Activated CD4-positive, CD25-positive, alpha-beta regulatory T cell treated with anti-CD3 and anti-CD28 coated beads, Interleukin-2, amount 50 U/mL, for 24 hours (primary cell): ENCODE results near the gene LIN9.
A peak's percentile ranks its signal among the peaks of the same experiment; 100 is the strongest.
"Not testable (repeated sequence)": the region's sequence is repeated elsewhere in the genome, so short reads cannot be mapped to it uniquely, and the experiment has no call there.

ENCODE experiments used
- ATAC-seq, 2 donors: fragments of 150-1000 bp; cut with Tn5 transposase; one replicate each; pipeline ENCODE4 v1.10.0; 2021; ENCODE audit warnings: mild to moderate bottlenecking in 1 of 2, moderate library complexity in 1 of 2

Gene LIN9, protein sequence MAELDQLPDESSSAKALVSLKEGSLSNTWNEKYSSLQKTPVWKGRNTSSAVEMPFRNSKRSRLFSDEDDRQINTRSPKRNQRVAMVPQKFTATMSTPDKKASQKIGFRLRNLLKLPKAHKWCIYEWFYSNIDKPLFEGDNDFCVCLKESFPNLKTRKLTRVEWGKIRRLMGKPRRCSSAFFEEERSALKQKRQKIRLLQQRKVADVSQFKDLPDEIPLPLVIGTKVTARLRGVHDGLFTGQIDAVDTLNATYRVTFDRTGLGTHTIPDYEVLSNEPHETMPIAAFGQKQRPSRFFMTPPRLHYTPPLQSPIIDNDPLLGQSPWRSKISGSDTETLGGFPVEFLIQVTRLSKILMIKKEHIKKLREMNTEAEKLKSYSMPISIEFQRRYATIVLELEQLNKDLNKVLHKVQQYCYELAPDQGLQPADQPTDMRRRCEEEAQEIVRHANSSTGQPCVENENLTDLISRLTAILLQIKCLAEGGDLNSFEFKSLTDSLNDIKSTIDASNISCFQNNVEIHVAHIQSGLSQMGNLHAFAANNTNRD

DNA sequence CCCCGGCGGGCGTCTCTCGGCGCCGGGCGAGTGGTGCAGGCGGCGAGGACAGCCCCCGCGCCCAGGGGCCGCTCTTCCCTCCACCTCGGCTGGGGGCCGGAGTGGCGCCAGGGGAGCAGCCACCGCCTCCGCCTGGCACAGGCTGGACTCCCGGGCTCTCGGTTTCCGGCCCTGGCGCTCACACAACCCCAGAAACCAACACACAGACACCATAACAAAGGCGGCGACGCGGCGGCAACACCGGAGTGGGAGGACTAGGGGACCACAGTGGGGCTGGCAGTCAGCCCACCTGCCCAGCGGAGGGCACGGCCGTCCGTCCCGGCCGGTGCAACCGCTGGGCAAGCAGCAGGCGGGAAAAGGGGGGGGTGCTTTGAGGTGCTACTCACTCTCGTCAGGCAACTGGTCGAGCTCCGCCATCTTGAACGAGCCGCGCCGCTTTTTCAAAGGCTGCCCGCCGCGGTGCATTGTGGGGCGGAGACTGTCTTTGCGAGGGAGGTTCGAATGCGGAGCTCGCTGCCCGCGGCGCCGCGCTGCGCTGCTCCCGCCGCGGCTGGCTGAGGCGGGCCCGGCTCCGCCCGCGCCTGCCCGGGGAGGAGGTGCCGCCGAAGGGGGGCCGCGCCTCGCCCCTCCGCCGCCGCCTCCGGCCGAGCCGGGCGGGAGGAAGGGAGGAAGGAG, at the start of gene LIN9:
TSS of gene LIN9 (minus strand) at position 442 of the 675 bp plus-strand sequence. CDS start at position 417, 25 bp downstream.
- ATAC-seq, result peak; percentile 90 to 91

DNA sequence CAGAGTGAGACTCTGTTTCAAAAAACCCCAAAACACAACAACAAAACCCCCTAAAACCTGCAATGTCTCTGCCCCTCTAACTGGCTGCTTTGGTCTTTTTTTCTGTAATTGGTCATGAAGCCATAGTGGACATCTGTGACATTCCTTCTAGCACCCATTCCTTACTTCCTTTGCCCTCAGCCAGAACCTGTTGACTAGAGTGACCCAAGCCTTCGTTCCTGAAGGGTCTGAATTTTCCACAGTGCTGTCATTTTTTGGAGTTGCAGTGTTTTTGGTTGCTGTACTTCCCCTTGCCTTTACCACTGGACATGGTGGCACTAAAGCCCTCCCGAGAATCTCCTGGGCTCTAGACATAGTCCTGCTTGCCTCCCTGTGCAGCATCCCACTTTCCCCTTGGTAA, 48.5 kb upstream of the LIN9 start:
- ATAC-seq, result no peak

DNA sequence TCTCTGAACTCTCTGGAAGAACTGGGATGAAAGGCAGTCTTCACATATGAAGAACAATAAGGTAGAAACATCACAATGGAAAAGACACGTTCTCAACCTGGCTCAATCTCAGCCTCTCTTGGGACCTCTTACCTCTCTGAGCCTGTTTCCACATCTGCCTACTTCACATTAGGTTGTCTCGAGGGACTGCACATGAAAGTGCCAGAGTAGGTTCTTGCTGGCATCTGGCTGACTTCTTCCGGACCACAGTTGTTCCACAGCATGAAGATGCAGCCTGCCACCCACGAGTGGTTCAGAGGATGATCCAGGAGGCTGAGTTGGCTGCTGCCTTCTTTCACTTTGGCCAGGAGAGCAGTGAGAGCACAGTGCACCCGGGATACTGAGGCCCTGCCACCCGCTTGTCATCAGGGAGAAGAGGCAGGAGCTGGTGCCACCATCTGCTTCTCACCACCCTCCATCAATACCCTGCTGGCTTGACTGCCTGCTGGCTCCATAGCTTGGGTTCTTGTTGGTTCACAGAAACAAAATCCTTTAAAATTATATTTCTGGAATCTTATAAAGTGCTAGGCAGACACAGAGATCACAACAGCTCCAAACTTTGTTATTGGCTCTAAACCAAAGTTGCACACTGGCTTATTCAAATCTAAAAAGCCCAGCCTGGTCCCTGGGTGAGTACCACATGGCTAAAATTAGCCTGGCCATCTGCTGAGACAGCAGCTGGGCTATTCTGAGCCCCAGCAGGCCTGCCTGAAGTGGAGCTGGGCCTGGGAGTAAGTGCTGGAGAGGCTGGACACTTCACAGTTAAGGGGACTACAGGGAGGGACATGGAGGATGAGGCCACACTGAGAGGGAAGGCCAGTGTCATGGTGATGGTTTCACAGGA, 46.9 kb upstream of the LIN9 start:
- no peak for ATAC-seq

DNA sequence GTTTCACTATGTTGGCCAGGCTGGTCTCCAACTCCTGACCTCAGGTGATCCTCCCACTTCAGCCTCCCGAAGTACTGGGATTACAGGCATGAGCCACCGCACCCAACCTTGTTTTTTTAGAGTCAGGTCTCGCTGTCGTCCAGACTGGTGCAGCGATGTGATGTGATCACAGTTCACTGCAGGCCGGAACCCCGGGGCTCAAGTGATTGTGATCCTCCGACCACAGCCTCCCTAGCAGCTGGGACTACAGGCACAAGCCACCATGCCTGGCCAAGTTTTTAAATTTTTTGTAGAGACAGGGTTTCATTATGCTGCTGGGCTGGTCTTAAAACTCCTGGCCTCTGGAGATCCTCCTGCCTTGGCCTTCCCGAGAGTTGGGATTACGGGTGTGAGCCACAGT, 46.1 kb upstream of the LIN9 start:
- ATAC-seq, result no peak

DNA sequence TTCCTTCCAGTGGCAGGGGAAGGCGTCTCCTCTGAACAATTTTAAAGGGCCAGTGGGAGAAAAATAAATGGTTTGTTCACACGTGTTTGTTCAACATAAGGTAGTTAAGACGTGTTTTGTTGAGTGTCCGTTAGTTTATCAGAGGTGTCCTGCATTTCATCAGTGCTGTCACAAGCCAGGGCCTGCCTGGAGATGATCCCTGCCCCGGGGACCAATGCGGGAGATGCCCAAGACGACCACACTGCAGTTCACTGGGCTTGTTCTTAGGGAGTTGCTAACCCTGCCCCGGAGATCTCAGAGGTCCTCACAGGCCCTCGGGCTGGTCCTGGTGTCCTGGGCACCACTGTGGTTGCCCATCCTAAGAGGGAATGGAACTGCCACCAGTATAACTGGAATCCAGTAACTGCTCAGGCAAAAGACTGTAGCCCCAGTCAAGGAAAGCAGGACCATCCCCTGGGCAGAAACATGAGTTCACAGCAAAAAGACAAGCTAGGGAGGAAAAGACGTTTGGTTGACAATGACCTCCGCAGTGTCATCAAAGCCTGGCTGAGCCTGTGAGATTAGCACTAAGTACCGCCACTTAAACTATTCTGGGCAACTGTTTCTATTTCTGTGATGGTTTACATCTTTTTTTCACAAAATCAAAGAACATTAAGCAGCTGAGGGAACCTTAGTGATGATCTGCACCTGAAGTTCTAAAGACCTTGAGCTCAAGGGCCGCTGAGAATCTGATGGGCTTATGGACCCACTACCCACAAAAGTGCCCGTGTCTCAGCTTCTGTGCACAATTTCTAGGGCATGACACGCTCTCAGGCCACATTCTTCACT, 44.9 kb upstream of the LIN9 start:
- no peak for ATAC-seq

DNA sequence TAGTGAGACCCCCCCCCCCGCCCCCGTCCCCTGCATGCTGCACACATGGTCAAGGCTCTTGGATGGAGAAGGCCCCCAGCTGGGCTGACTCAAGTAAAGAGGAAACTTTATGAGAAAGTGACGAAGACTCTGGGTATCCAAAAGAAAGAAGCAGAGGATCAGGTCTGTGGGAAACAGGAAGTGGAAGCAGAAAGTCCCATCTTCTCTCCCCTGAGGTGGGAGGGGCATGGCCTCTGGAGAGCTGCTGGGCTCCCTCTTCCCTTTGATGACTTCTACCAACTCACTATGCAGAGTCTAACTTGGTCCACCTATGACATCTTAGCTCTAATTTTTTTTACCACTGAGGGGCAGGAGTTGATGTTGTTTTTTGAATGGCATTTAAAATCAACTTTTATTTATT, 42.7 kb upstream of the LIN9 start:
- no peak for ATAC-seq

DNA sequence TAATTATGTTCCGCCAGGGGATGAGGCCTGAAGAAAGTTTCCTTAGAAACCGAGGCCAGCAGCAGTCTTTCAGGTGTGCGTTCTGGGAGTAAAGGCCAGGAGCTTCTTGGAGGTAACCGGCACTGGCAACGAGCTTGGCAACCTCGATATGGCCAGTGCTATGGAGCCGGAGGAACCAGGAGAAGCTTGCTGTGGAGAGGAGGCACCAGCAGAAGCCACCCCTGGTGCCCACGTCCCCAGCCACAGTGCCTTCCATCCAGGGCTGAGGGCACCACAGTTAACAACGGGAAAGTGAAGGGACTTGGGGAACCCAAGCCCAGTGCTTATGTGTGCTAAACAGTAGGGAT, 41.5 kb upstream of the LIN9 start:
- ATAC-seq, result no peak

DNA sequence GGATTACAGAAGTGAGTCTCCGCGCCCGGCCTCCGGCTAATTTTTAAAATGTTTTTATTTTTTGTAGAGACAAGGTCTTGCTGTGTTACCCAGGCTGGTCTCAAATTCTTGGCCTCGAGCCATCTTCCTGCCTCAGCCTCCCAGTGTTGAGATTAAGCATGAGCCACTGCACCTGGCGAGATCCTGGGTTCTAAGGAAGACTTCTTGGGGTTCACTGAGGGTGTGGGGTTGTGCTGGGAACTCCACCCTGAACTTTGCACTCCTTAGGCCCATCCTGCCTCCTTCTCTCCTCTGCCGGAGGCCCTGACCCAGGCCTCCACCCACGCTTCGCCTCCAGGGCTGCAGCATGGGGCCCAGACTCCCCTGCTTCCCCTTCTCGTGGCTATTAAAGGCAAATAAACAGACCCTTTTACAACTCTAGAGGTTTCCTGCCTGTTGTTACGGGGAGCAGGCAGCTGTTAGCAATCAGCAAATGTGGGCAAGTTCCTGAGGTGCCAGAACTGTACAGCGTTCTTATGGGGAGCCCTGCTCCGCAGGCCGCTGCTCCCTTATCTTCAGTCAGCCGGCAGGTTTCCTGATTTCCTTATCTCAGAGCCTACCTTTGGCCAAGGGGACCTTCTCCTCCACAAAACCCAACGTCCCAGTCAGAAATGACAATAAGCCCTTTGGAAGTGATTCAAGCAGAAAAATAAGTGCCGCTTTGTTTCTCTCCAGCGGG, 41.0 kb upstream of the LIN9 start:
- no peak for ATAC-seq

DNA sequence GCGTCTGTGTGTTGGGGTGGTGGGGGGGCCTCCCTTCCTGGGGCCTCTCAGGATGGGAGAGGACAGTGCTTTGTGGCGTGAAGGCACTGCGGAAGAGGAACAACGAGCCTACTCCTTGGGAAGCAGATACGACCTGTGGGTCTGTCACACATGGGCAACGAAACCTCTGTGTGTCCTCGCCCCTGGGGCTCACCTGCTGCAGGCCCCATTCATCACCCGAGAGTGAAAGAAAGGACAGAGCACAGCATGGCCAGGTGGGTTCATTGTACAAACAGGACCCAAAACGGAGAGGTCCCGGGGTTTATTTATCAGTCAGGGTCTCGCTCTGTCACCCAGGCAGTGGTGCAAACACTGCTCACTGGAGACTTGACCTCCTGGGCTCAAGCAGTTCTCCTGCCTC, 40.1 kb upstream of the LIN9 start:
- ATAC-seq, result no peak

DNA sequence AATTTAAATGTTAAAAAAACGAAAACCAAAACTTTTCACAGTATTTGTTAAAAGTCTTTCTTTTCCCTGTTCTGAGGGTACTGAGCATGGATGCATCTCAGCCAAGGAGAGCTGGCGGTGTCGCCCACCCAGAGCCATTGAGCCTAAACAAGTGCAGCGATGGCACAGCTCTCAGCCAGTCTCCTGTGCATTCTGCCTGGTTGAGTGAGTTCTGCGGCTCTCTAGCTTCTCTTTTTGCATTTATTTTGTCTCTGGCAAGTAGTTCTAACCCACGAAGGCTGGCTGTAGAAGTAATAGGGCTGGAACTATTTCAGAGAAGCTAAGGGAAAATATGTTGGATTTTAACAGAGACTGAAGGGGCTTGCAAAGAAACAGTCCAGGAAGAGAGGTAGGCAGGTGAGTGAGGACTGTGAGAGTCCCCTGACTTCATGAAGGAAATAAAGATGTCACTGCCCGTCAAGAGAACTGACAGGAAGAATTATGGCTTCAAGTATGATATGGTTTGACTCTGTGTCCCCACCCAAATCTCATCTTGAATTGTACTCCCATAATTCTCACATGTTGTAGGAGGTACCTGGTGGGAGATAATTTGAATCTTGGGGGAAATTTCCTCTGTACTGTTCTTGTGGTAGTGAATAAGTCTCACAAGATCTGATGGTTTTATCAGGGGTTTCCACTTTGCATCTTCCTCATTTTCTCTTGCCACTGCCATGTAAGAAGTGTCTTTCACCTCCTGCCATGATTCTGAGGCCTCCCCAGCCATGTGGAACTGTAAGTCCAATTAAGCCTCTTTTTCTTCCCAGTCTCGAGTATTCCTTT, 35.7 kb upstream of the LIN9 start:
- no peak for ATAC-seq

DNA sequence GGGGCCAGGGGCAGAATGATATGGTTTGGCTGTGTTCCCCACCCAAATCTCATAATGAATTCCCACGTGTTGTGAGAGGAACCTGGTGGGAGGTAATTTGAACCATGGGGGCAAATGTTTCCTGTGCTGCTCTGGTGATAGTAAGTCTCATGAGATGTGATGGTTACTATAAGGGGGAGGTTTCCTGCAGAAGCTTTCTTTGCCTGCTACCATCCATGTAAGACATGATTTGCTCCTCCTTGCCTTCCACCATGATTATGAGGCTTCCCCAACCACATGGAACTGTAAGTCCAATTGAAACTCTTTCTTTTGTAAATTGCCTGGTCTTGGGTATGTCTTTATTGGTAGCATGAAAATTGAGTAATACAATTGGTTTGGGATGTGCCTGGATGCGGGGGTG, 33.7 kb upstream of the LIN9 start:
- ATAC-seq, result no peak

DNA sequence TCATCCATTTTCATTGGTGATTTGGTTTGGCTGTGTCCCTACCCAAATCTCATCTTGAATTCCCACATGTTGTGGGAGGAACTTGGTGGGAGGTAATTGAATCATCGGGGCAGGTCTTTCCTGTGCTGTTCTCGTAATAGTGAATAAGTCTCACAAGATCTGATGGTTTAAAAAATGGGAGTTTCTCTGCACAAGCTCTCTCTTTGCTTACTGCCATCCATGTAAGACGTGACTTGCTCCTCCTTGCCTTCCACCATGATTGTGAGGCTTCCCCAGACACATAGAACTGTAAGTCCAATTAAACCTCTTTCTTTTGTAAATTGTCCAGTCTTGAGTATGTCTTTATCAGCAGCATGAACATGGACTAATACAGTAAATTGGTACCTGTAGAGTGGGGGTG, 31.1 kb upstream of the LIN9 start:
- ATAC-seq, result not testable (repeated sequence)

DNA sequence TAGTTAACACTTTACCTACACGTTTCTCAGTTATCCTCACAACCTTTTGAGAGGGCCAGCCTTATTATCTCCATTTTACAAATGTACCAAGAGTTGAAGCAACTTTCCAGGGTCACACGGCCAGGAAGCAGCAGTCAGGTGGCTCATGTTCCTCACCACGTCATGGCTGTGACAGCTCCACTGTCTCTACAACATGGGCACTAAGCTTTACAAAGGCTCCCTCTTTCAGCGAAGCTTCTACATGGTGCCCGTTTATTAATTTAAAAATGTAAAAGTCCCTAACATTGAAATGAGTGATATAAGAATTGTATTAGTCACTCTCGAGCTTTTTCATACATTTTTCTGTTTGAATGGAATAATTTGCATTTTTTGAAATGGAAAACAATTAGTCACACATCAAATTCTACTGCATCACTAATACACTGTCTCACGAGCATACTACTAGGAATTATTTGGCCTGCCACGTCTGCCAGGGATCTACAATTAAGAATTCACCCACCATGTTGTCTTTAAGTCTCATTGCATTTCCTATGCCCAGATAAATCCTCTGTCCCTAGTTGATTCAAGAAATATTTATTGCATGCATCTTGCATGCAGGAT, 28.4 kb upstream of the LIN9 start:
- ATAC-seq, result peak; percentile 79 to 84

DNA sequence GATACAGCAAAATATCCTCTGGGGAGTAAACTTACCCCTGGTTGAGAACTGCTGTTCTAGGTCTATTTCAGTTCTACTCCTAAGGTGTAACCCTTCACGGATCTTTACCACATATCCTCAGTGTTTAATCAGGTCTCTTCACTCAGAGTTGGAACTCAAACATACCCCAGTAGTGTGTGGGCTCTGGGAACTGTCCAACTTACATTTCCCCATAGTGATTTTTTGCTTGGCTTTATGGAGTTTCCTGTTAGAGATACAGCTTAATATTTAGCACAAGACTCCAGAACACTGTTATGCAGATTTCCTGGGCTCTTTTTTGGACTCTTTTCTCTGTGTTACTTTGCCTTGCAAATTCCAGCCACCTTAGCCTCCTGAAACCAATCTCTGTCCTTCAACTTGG, 26.7 kb upstream of the LIN9 start:
- ATAC-seq, result no peak

DNA sequence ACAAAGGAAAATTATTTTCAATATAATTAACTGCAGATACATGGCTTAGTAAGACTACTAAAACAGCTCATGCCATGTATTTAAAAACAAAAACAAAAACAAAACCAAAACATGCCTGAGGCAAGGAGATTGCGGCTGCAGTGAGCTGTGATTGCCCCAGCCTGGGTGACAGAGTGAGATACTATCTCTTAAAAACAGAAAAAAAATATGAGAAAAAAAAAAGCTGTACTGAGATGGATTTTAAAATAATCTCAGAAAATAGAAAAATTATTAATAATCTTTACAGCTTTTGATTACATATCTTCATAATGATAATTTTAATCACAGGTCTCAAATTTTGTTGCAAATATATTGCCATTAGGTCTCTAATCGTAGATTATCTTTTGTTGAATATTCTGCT, 24.0 kb upstream of the LIN9 start:
- no peak for ATAC-seq

DNA sequence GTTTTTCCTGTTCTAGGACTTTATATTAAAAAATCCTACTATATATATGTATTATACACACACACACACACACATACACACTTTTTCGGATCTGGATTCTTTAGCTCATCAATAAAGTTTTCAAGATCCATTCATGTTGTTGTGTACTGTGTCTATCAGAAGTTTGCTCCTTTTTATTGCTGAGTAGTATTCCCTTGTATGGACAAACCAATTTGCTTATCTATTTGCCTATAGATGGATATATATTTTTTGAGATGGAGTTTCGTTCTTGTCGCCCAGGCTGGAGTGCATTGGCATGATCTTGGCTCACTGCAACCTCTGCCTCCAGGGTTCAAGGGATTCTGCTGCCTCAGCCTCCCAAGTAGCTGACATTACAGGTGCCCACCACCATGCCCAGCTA, 20.3 kb upstream of the LIN9 start:
- ATAC-seq, result no peak

DNA sequence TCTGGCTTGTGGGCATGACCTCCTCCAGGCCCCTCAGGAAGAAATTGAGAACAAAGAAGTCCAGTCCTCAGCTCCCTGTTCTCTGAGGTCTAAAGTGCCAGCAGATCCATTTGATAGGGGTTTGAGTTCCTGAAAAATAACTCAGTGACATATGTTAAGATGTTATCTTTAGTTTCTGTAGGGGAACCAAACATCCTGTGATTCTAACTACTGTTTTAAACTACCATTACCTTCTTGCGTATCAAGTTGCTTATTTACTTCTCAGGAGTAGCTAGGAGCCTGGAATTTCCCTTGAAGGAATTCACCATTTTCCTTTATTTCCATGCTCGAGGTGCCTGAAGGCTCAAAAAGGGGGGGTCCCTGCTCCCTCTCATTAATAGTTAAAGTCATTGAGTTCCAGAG, 18.8 kb upstream of the LIN9 start:
- ATAC-seq, result no peak

DNA sequence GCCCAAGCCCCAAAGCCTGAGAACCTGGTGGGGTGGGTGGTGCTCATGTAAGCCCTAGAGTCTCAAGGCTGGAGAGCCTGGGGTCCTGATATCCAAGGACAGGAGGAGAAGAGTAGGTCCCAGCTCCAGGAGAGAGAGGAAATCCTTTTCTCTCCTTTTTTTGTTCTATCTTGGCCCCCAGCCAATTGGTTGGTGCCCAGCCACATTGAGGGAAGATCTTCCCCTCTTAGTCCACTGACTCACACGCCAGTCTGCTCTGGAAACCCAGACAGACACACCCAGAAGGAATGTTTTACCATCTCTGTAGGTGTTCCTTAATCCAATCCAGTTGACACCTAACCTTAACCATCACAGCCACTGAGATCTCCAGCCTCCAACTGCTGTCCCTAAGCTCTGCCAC, 16.2 kb upstream of the LIN9 start:
- no peak for ATAC-seq

DNA sequence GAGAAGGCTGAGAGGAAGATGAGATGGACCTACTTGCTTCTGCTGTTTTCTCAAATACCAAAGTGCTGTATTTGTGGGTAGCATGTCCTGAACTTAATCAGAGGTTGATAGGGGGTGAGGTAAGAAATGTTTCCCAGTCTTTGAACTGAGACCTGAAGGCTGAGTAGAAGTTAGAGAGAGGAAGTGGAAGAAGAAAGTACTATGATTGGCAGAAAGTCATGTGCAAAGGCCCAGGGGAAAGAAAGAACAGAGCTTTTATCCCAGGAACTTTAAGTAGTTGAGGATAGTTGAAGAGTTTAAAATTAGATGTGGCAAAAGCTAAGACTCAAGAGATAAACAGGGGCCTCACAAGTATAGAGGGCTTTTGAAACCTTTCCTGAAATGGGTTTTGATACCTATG, 15.5 kb upstream of the LIN9 start:
- no peak for ATAC-seq

DNA sequence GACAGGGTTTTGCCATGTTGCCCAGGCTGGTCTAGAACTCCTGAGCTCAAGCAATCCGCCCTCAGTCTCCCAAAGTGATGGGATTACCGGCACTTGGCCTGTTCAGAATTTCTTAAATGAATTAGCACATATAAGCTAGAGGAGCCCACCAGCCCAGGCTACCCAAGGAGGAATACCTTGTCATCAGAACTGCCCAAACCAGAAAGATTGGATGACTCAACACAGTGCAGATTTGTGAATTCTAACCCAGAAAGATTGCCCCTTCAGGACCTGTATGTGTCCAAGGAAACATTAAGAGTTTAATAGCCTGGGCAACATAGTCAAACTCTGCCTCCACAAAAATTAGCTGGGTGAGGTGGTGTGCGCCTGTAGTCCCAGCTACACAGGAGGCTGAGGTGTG, 14.0 kb upstream of the LIN9 start:
- no peak for ATAC-seq
